Endothelial cell of umbilical vein (primary cell): ENCODE data around the gene CTSL. TPM values are rescaled to one million over a fixed set of nuclear protein-coding genes. Genes with fewer than 3 reads are reported as not detected.

Experiments
- BruUV-seq: library from RNA; stranded (reverse); fragments of 400-500 nt; replicated peaks from 2 replicates; lab custom pipeline; 2021; lab: Mats Ljungman, UMichigan
- CTCF ChIA-PET: fragments of 300-600, 350-600 bp; sonication (Branson Sonifier 250); formaldehyde crosslinking; loops from one replicate; lab custom pipeline; 2021; ENCODE audit warnings: antibody characterized with exemption, inconsistent platforms; lab: Charles Lee
- POLR2A ChIA-PET: fragments of 300-600, 350-600 bp; sonication (Branson Sonifier 250); formaldehyde crosslinking; loops from one replicate; lab custom pipeline; 2021; ENCODE audit warnings: antibody characterized with exemption, inconsistent platforms; lab: Charles Lee
- DNase-seq: peaks from one replicate; pipeline ENCODE4 v3.0.0-alpha.2; 2011; ENCODE audit warnings: low read depth, low spot score
- FAIRE-seq: peaks from 2 replicates; lab custom pipeline; 2011; peaks lifted over from hg19 to GRCh38; lab: Jason Lieb, UNC
- H2AFZ ChIP-seq: 2 replicates; pipeline ENCODE4 v1.6.0; 2012; ENCODE audit warnings: low read depth, low read length, control low read depth, inconsistent platforms
- H3K27ac ChIP-seq: 2 replicates; pipeline ENCODE4 v1.5.1; 2011; ENCODE audit warnings: low read depth, mild to moderate bottlenecking, control low read depth, low read length, moderate library complexity; ENCODE audit not compliant: insufficient read depth
- H3K27me3 ChIP-seq, 2 experiments: 2 replicates each; pipeline versions ENCODE4 v1.6.0 to v1.6.1; 2011; ENCODE audit warnings: low read length in 2 of 2, mixed read lengths in 1 of 2; ENCODE audit not compliant: control insufficient read depth in 2 of 2, insufficient read depth in 2 of 2
- H3K36me3 ChIP-seq, 2 experiments: 2 replicates in 1 of 2; 3 replicates in 1 of 2; pipeline ENCODE4 v1.5.1; 2011; ENCODE audit warnings: low read length in 2 of 2, mild to moderate bottlenecking in 1 of 2, moderate library complexity in 1 of 2; ENCODE audit not compliant: control insufficient read depth in 2 of 2, insufficient read depth in 2 of 2; ENCODE audit errors: extremely low read depth in 1 of 2
- H3K4me1 ChIP-seq: 3 replicates; pipeline ENCODE4 v1.5.1; 2011; ENCODE audit warnings: mild to moderate bottlenecking, low read length; ENCODE audit not compliant: control insufficient read depth, insufficient read depth; ENCODE audit errors: extremely low read depth
- H3K4me2 ChIP-seq: 2 replicates; pipeline ENCODE4 v1.6.1; 2011; ENCODE audit warnings: low read length, control low read depth, mixed read lengths; ENCODE audit not compliant: insufficient read depth
- H3K4me3 ChIP-seq, 3 experiments: fragments of 200-600 bp in 1 of 3; sonication (generic), shearing (Covaris generic) in 1 of 3; replicated peaks in 1 of 3; 2 replicates each; pipeline ENCODE4 v1.5.1; 2011 to 2016; ENCODE audit warnings: control low read depth in 3 of 3, low read length in 3 of 3, mild to moderate bottlenecking in 2 of 3, inconsistent platforms in 1 of 3, low read depth in 1 of 3, moderate library complexity in 1 of 3; ENCODE audit not compliant: insufficient read depth in 1 of 3
- H3K79me2 ChIP-seq: 2 replicates; pipeline ENCODE4 v1.6.0; 2012; ENCODE audit warnings: low read length, inconsistent platforms; ENCODE audit not compliant: control insufficient read depth, insufficient read depth
- H3K9ac ChIP-seq: replicated peaks from 2 replicates; pipeline ENCODE3; 2011; ENCODE audit warnings: low read length, control low read depth; ENCODE audit not compliant: insufficient read depth; ENCODE audit errors: extremely low read depth
- H3K9me1 ChIP-seq: replicated peaks from 3 replicates; pipeline ENCODE4 v1.6.0; 2011; ENCODE audit warnings: mild to moderate bottlenecking, low read length; ENCODE audit not compliant: control insufficient read depth, insufficient read depth; ENCODE audit errors: extremely low read depth
- H3K9me3 ChIP-seq: replicated peaks from 2 replicates; pipeline ENCODE4 v1.5.1; 2012; ENCODE audit warnings: low read length, inconsistent platforms; ENCODE audit not compliant: control insufficient read depth, insufficient read depth
- H4K20me1 ChIP-seq: replicated peaks from 2 replicates; pipeline ENCODE3; 2011; ENCODE audit warnings: mild to moderate bottlenecking, low read length; ENCODE audit not compliant: control insufficient read depth, insufficient read depth; ENCODE audit errors: extremely low read depth
- EZH2 ChIP-seq: IDR thresholded peaks from 2 replicates; pipeline ENCODE4 v1.6.1; 2012; ENCODE audit warnings: borderline replicate concordance, low read depth, mild to moderate bottlenecking, moderate library complexity, low read length, inconsistent platforms; ENCODE audit not compliant: severe bottlenecking
- FOS ChIP-seq: IDR thresholded peaks from 2 replicates; pipeline ENCODE4 v1.6.1; 2011; ENCODE audit warnings: mild to moderate bottlenecking, low read length, moderate library complexity, borderline replicate concordance; ENCODE audit not compliant: insufficient read depth
- GATA2 ChIP-seq: IDR thresholded peaks from 2 replicates; pipeline ENCODE4 v1.7.0; 2011; ENCODE audit warnings: low read depth, mild to moderate bottlenecking, moderate library complexity, mixed read lengths, low read length; ENCODE audit not compliant: insufficient read length, insufficient read depth
- JUN ChIP-seq: IDR thresholded peaks from 2 replicates; pipeline ENCODE4 v1.6.1; 2011; ENCODE audit warnings: borderline replicate concordance, low read depth; ENCODE audit not compliant: insufficient read length, insufficient read depth
- MYC ChIP-seq: IDR thresholded peaks from one replicate; pipeline ENCODE4 v1.6.1; 2011; ENCODE audit warnings: mild to moderate bottlenecking, low read depth, low read length
- POLR2A ChIP-seq: IDR thresholded peaks from 2 replicates; pipeline ENCODE4 v1.6.1; 2012; ENCODE audit warnings: low read depth, mild to moderate bottlenecking, control low read depth, low read length
- POLR2AphosphoS5 ChIP-seq: IDR thresholded peaks from 2 replicates; pipeline ENCODE4 v1.6.1; 2012; ENCODE audit warnings: low read depth, mild to moderate bottlenecking, control low read depth, low read length, moderate library complexity; ENCODE audit not compliant: insufficient read depth
- dilution Hi-C: fragments of 300-500 bp; cut with MboI; formaldehyde crosslinking; loops from one replicate; pipeline ENCODE4 v1.15.0; 2019; ENCODE audit warnings: low sequenced_read_pairs; ENCODE audit not compliant: extremely low pct_ligation_motif_present
- intact Hi-C: fragments of 100-400 bp; cut with micrococcal nuclease; formaldehyde crosslinking; loops from one replicate; pipeline ENCODE4 v1.10.0; 2022
- polyA plus RNA-seq, 4 experiments: library from polyadenylated mRNA; depleted of rRNA in 3 of 4; stranded (reverse) in 3 of 4; unstranded in 1 of 4; fragments of >200 nt; gene quantifications; 2 replicates each; pipeline versions ENCODE4 v1.2.1 to v1.2.3, GENCODE V29; 2011 to 2012; ENCODE audit warnings: missing spikeins in 1 of 4
- total RNA-seq: library from RNA; stranded (reverse); gene quantifications from 2 replicates; pipeline ENCODE4 v1.2.3, GENCODE V29; 2021
- TF ChIP-seq, protein P1 (sequence below), 2 donors: IDR thresholded peaks; 1 replicate in 1 of 2; 2 replicates in 1 of 2; pipeline ENCODE4 v1.5.1; 2011; ENCODE audit warnings: low read length in 2 of 2, mild to moderate bottlenecking in 2 of 2, moderate library complexity in 2 of 2, control low read depth in 1 of 2, inconsistent platforms in 1 of 2, low read depth in 1 of 2; ENCODE audit not compliant: insufficient read depth in 1 of 2; ENCODE audit errors: extremely low read depth in 1 of 2
- TF ChIP-seq, protein P2 (sequence below): IDR thresholded peaks from 2 replicates; pipeline ENCODE4 v1.6.1; 2011; ENCODE audit not compliant: insufficient read depth, insufficient read length

Gene CTSL
- total and polyA plus RNA-seq, 2 donors (not counting 3 experiments of a cell fraction or from before 2014, with no cell fraction given), result 98.4 to 107 TPM

DNA sequence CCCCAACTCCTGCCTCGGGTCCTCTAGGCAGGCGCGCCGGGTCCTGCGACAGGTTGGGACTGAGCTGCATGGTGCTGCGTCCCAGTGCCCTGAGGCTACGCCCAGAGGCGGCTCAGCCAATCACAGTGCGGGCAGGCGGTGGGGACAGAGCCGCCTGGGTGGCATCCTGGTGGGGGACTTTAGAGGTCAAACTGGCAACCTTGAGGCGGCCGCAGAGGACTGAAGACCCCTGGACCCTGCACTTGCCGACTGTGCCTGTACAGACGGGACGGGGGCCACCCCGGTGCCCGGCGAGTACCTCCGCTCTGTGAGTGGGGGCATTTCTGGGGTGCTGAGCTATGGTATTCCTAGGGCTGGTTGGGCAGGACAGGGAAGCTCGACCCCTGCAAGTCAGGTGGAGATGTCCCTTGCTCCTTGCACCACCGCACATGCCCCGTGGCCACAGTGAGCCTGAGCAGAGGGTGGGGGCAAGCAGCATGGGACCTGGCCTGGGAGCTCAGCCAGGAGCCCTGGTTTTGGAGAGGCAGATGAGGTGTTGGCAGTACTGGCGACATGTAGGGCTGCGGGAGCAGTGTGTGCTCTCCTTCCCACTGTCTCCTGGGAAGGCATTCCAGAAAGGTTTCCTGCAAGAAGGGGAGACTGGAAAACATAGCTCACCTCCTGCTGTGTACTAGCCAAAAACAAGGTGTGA is 45.5 kb downstream of the CTSL start:
- Histone ChIP-seq H3K9me1 (no peaks in the 10 kb centered on the region), H3K36me3 (no peaks in the 10 kb centered on the region), H3K9me3 (no peaks in the 10 kb centered on the region), H2AFZ (no peak overlapping the region), H3K27me3 (peaks cover 0 to 5% of the 10 kb centered on the region in 2 experiments), H3K79me2 (no peaks in the 10 kb centered on the region), H3K4me1 (no peaks in the 10 kb centered on the region), H3K9ac (no peak overlapping the region), H3K27ac (no peak overlapping the region), H3K4me3 (no peak overlapping the region), H3K4me2 (no peak overlapping the region), H4K20me1 (no peaks in the 10 kb centered on the region)
- TF ChIP-seq JUN, result no peak
- no peak for TF ChIP-seq EZH2
- no peak for TF ChIP-seq GATA2
- no peak for TF ChIP-seq MYC
- POLR2A ChIA-PET, result no interaction called here
- dilution Hi-C loops (no loop called here), intact Hi-C loops (no loop called here)
- FAIRE-seq (no peak), DNase-seq (no peak)
- CTCF ChIA-PET, result interaction anchor here (0.8 kb wide), 1 partner anchor 40 kb away, joined by 3 read pairs; no protein-coding TSS in a partner anchor
- no TSS peak for BruUV-seq

DNA sequence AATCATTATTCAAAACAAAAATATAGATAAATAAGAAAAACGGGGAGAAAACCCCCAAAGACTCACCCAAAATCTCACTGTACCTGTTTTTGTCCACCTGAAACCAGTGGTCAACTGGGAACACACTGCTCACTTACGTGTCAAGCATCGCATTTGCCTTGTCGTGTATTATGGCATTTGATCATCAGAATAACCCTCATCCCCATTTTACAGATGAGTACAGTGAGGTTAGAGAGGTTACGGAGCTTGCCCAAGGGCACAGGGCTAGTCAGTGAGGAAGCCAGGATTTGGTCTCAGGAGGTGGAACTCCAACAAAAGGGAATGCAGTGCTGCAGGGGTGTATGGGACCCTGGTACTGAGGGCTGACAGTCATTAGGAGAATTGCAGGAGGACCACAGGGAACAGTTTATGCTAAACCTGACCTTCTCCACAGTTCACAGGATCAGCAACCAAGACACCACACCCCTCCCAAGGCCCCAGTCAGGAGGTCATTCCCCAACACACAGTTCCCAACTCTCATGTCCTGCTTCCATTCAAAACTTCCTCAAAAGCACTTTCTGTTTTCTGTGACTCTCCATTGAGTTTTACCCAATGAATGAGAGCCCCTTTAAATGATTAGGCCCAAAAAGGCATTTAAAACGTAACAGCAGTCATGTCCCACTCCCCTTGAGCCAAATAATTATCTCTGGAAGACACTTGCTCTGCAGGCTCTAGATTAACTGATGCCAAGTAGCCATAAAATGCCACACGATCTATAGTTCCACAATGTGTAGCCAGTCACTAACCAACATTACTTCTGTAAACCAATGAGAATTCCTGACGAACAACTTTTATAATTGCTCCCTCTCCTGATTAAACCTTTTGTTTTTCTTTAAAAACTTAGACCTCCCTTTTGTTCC is 50.8 kb downstream of the CTSL start:
- dilution Hi-C loops (no loop called here), intact Hi-C loops (no loop called here)
- H3K4me2 ChIP-seq, result no peak overlapping the region
- H3K9ac ChIP-seq, result no peak overlapping the region
- no peaks in the 10 kb centered on the region for H3K9me1 ChIP-seq
- H3K4me1 ChIP-seq, result no peaks in the 10 kb centered on the region
- CTCF ChIA-PET, result no interaction called here
- TF ChIP-seq, protein P1, sequence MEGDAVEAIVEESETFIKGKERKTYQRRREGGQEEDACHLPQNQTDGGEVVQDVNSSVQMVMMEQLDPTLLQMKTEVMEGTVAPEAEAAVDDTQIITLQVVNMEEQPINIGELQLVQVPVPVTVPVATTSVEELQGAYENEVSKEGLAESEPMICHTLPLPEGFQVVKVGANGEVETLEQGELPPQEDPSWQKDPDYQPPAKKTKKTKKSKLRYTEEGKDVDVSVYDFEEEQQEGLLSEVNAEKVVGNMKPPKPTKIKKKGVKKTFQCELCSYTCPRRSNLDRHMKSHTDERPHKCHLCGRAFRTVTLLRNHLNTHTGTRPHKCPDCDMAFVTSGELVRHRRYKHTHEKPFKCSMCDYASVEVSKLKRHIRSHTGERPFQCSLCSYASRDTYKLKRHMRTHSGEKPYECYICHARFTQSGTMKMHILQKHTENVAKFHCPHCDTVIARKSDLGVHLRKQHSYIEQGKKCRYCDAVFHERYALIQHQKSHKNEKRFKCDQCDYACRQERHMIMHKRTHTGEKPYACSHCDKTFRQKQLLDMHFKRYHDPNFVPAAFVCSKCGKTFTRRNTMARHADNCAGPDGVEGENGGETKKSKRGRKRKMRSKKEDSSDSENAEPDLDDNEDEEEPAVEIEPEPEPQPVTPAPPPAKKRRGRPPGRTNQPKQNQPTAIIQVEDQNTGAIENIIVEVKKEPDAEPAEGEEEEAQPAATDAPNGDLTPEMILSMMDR (IDR thresholded peaks at IDR 0.05; ENCODE audit: extremely low read depth in 1 of 2, insufficient read depth in 1 of 2, low read depth in 1 of 2, low read length in 2 of 2), result no peak
- TF ChIP-seq POLR2AphosphoS5 (no peak), GATA2 (no peak), JUN (no peak), EZH2 (no peak), FOS (no peak), POLR2A (no peak), MYC (no peak)
- TF ChIP-seq, protein P2, sequence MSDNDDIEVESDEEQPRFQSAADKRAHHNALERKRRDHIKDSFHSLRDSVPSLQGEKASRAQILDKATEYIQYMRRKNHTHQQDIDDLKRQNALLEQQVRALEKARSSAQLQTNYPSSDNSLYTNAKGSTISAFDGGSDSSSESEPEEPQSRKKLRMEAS, result no peak
- no peak overlapping the region for H3K27ac ChIP-seq
- DNase-seq (no peak), FAIRE-seq (no peak)
- H3K27me3 ChIP-seq, result peaks cover 0 to 3% of the 10 kb centered on the region in 2 experiments
- BruUV-seq, result no TSS peak
- POLR2A ChIA-PET, result no interaction called here
- no peaks in the 10 kb centered on the region for H4K20me1 ChIP-seq
- H3K9me3 ChIP-seq, result no peaks in the 10 kb centered on the region
- H3K36me3 ChIP-seq, result no peaks in the 10 kb centered on the region
- H2AFZ ChIP-seq, result no peak overlapping the region
- no peak overlapping the region for H3K4me3 ChIP-seq
- H3K79me2 ChIP-seq, result no peaks in the 10 kb centered on the region
